OCI-LY7 (cell line): ENCODE measurements around the gene SPIC.

Source experiments
- CTCF ChIP-seq: fragments of 200-600 bp; sonication (generic); conservative IDR thresholded peaks from 2 replicates; pipeline ENCODE4 v1.5.1; 2014; ENCODE audit warnings: mild to moderate bottlenecking, antibody characterized with exemption, low read length, moderate library complexity, mixed read lengths
- EZH2phosphoT487 ChIP-seq: fragments of 200-600 bp; sonication (generic); IDR thresholded peaks from 2 replicates; pipeline ENCODE4 v1.6.1; 2018; ENCODE audit warnings: low read depth, borderline replicate concordance, mild to moderate bottlenecking, mixed run types, antibody characterized with exemption, low read length, moderate library complexity, mixed read lengths

GRCh38 chr12:101480849-101481248, 5.7 kb downstream of the SPIC start:
- TF ChIP-seq CTCF (no peak), EZH2phosphoT487 (no peak)
